COLO829 (cell line): ENCODE measurements around the gene PAPOLB.

Experiments
- DNase-seq: peaks from one replicate; pipeline ENCODE4 v3.0.0; 2012; ENCODE audit warnings: low spot score

The PAPOLB gene

GRCh38 chr7:4878336-4879335 is 16.8 kb upstream of the PAPOLB start:
- no peak for DNase-seq

GRCh38 chr7:4876586-4876985 is 14.8 kb upstream of the PAPOLB start:
- DNase-seq = no peak

- DNase-seq = no peak
These were observed 13.6 kb upstream of the PAPOLB start for GRCh38 chr7:4875391-4875790.

- no peak for DNase-seq
These were observed 11.5 kb upstream of the PAPOLB start for GRCh38 chr7:4873071-4873944.

- DNase-seq = no peak
These were observed 10.3 kb upstream of the PAPOLB start for GRCh38 chr7:4871930-4872675.

GRCh38 chr7:4871056-4871680 is 9.3 kb upstream of the PAPOLB start:
- no peak for DNase-seq

- DNase-seq = no peak
These were observed 6.7 kb upstream of the PAPOLB start for GRCh38 chr7:4868493-4868892.

GRCh38 chr7:4866528-4867496 is 5.0 kb upstream of the PAPOLB start:
- no peak for DNase-seq

- DNase-seq = no peak
These were observed 326 bp upstream of the PAPOLB start for GRCh38 chr7:4862156-4862555.

- no peak for DNase-seq
These were observed 603 bp downstream of the PAPOLB start for GRCh38 chr7:4861227-4861626.

- DNase-seq = no peak
These were observed 4.6 kb downstream of the PAPOLB start for GRCh38 chr7:4857189-4857588.

- DNase-seq = no peak
These were observed 5.3 kb downstream of the PAPOLB start for GRCh38 chr7:4856336-4857057.

- no peak for DNase-seq
These were observed 6.9 kb downstream of the PAPOLB start for GRCh38 chr7:4854916-4855315.

GRCh38 chr7:4851459-4852422 is 10.1 kb downstream of the PAPOLB start:
- DNase-seq = peak; percentile 19

- DNase-seq = no peak
These were observed 11.5 kb downstream of the PAPOLB start for GRCh38 chr7:4850262-4850795.

GRCh38 chr7:4849390-4849789 is 12.4 kb downstream of the PAPOLB start:
- peak; percentile 30 for DNase-seq

GRCh38 chr7:4845740-4846142 is 16.1 kb downstream of the PAPOLB start:
- DNase-seq = no peak
